ENCODE results near the gene KSR1. TPM values are rescaled to one million over a fixed set of nuclear protein-coding genes. Genes with fewer than 3 reads are reported as not detected.
A peak's percentile ranks its signal among the peaks of the same experiment; 100 is the strongest.

KSR1 gene
- total and polyA plus RNA-seq, 9 of the 15 experiments (the other 6 are each of a cell fraction or from before 2014, with no cell fraction given): 1.4 to 51.7 (median 18.4) TPM

GRCh38 chr17:27446569-27447301 is 9.5 kb upstream of the KSR1 start (continued):
- no peak for TF ChIP-seq CHD4 (IDR thresholded peaks at IDR 0.05; ENCODE audit: insufficient read depth, insufficient replicate concordance, low read depth, low read length, poor library complexity, severe bottlenecking)
- no peak for TF ChIP-seq TAF15 (IDR thresholded peaks at IDR 0.05; ENCODE audit: low read depth, low read length)
- TF ChIP-seq POU5F1 (IDR thresholded peaks at IDR 0.05; ENCODE audit: borderline replicate concordance, low read depth, low read length, partially characterized antibody): no peak
- TF ChIP-seq TRIM24 (IDR thresholded peaks at IDR 0.05): peak; percentile 70 to 80; a peak in 3 of 4 replicates
- no peak for TF ChIP-seq CBX8 (IDR thresholded peaks at IDR 0.05; ENCODE audit: borderline replicate concordance, extremely low read depth, low read depth, low read length, poor library complexity, severe bottlenecking)
- TF ChIP-seq ZNF592 (IDR thresholded peaks at IDR 0.05): peak; percentile 83
- 0 out of 2 replicates have a peak, but pooled peaks have one; percentile 74 for TF ChIP-seq GATAD2A (IDR thresholded peaks at IDR 0.05)
- TF ChIP-seq ZNF583 (CRISPR knock-in tag; IDR thresholded peaks at IDR 0.05): no peak
- no peak; the same call in 1 of the 2 replicates for TF ChIP-seq ELF1 (tag; IDR thresholded peaks at IDR 0.05)
- TF ChIP-seq THAP12 (CRISPR knock-in tag; IDR thresholded peaks at IDR 0.05): no peak
- TF ChIP-seq HEY1 (CRISPR knock-in tag; IDR thresholded peaks at IDR 0.05; ENCODE audit: borderline replicate concordance): no peak
- TF ChIP-seq POLR2B (IDR thresholded peaks at IDR 0.05; ENCODE audit: low read depth, partially characterized antibody): no peak
- no peak for TF ChIP-seq ARID3B (CRISPR knock-in tag; IDR thresholded peaks at IDR 0.05; ENCODE audit: borderline replicate concordance)
- TF ChIP-seq TAF9B (IDR thresholded peaks at IDR 0.05; ENCODE audit: partially characterized antibody): no peak
- TF ChIP-seq ZNF212 (CRISPR knock-in tag; IDR thresholded peaks at IDR 0.05): no peak
- no peak for TF ChIP-seq ETV5 (CRISPR knock-in tag; IDR thresholded peaks at IDR 0.05; ENCODE audit: low read depth)
